HG03460 (cell line): ENCODE measurements around the gene TMEM132A.
"Not testable (repeated sequence)": the region's sequence is repeated elsewhere in the genome, so short reads cannot be mapped to it uniquely, and the experiment has no call there.

ENCODE experiments used
- ATAC-seq: cut with Tn5 transposase; IDR thresholded peaks from one replicate; pipeline ENCODE4 v1.9.1; 2021; ENCODE audit not compliant: unreplicated experiment

The TMEM132A gene

GRCh38 chr11:60902625-60903024 is 21.6 kb upstream of the TMEM132A start:
- no peak for ATAC-seq

DNA sequence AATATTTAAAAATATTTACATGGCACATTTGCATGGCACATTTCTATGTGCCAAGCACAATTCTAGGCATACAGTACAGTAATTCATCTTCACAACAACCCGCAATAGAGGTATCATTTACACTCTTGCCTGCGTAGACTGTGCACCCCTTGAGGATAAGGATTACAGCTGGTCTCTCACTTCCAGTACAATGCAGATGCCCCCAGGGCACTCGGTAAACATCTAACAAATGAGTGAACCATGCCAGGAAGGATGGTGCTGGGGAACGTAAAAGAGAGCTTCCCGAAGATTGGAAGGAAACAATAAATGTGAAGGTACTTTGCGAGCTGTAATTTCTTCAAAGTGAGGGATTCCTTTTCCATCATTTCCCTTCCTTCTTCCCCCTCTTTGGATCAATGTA is 19.2 kb upstream of the TMEM132A start:
- no peak for ATAC-seq

- no peak for ATAC-seq
These were observed 18.6 kb upstream of the TMEM132A start for GRCh38 chr11:60905551-60906113.

DNA sequence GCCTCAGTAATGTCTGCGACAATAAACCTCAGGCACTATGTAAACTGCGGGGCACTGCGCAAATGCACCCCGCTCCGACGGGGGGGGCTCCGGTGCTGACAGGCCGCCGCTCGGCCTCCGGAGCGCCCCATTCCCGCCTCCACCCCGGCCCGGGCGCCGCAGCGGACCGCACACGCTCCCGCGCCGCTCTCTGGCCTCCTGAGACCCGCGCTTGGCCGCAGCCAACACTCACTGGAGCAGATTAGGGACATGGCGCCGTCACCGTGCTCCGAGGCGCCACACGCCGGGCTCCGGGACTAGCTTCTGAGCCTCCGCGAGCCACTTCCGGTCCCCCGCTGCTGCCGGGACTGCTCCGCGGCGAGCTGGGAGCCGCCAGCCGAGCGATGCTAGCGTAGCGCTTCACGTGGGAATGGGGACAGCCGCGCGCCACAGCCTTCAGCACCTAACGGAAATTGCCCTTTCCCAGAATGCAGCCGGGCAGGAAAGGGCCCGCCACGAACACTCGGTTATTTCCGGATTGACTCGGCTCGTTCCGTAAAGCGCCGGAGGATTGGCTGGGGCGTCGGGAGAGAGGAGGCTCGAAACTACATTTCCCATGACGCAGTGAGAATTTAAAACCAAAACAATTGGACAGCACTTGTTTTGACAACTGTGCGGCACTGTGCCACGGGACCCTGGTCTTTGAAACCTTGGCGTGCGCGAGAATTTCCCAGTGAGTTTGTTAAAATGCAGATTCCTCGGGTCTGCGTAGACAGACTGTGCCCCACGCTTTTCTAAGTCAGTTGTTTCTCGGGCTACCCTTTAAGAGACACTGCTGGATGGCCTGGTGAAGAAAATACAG is 17.9 kb upstream of the TMEM132A start, which contains the start of gene PRPF19:
Gene PRPF19 (minus strand): TSS at position 454 of the 841 bp plus-strand sequence. CDS start 203 bp downstream, at position 251.
- ATAC-seq = peak; percentile 67

- no peak for ATAC-seq
These were observed 15.5 kb upstream of the TMEM132A start for GRCh38 chr11:60908803-60909202.

DNA sequence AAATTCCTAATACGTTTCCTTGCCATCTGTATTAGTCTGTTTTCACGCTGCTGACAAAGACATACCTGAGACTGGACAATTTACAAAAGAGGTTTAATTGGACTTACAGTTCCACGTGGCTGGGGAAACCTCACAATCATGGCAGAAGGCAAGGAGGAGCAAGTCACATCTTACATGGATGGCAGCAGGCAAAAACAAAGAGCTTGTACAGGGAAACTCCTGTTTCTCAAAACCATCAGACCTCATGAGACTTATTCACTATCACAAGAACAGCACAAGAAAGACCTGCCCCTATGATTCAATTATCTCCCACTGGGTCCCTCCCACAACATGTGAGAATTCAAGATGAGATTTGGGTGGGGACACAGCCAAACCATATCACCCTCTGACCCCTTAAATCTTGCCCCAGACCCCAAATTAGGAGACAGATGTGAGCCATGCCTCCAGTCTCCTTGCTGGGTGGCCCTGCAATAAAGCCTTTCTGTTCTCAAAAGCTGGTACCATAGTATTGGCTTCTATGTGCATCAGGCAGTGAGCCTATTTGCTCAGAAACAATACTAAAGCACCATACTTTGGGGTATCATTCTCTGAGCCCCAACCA is 14.5 kb upstream of the TMEM132A start:
- ATAC-seq = not testable (repeated sequence)

- ATAC-seq = peak; percentile 32
These were observed 14.0 kb upstream of the TMEM132A start for GRCh38 chr11:60910281-60910687.

GRCh38 chr11:60910711-60911380 is 13.4 kb upstream of the TMEM132A start:
- no peak for ATAC-seq

DNA sequence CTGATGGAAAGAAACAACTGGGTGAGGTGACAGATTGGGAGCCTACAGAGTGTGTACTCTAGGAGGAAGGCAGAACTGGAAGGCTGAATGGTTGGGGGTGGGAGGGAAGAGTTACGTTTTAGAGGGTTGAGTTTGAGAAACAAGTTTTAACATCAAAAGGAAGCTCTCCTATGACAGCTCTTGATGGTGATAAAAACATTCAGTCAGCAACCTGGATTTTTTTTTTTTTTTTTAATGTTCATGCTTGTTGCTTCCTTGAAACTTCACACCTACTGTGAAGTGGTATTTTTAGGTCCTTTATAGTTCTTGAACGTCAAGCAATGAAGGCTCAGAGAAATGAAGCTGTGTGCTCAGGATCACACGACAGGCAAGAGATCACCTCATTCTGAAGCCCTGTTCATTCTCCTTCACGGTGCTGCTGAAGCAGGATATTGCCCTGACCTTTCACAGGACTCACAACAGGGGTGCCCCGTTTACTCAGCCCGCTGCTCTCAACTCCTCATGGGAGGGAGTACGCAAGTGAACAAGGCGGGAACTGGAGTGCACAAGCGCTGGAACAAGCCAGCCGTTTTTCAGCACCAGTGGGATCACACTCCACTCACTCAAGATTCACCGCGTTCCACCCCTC is 11.9 kb upstream of the TMEM132A start:
- no peak for ATAC-seq

DNA sequence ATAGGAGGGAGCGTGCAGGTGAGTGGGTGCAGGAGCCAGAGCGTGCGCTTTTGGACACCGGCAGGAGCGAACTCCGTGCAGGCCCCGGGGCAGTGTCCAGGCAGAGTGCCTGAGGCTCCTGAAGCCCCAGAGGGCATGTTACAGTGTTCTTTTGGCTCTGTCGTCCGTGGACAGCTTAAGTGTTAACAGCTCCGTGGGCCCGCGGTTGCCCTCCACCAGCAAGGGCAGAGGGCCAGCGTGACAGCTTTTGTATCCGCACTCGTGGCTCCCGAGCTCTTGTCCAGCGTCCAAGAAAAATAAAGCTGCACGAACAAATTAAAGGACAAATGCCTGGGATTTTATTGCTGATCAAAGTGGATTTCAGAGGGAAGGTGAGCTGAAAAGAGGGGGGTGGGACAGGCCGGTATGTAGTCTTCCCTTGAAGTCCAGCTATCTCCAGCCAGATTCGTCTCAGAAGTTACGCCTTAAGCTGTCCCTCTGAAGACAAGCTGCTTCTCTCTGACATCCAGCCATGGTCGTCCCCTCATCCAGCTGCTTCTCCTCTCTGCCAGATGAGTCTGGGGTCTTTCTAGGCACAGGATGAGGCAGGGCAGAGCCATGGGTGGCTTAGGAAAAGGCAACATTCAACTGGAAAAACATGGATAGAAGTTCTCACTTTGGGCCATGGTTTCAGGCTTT is 11.3 kb upstream of the TMEM132A start:
- ATAC-seq = no peak

DNA sequence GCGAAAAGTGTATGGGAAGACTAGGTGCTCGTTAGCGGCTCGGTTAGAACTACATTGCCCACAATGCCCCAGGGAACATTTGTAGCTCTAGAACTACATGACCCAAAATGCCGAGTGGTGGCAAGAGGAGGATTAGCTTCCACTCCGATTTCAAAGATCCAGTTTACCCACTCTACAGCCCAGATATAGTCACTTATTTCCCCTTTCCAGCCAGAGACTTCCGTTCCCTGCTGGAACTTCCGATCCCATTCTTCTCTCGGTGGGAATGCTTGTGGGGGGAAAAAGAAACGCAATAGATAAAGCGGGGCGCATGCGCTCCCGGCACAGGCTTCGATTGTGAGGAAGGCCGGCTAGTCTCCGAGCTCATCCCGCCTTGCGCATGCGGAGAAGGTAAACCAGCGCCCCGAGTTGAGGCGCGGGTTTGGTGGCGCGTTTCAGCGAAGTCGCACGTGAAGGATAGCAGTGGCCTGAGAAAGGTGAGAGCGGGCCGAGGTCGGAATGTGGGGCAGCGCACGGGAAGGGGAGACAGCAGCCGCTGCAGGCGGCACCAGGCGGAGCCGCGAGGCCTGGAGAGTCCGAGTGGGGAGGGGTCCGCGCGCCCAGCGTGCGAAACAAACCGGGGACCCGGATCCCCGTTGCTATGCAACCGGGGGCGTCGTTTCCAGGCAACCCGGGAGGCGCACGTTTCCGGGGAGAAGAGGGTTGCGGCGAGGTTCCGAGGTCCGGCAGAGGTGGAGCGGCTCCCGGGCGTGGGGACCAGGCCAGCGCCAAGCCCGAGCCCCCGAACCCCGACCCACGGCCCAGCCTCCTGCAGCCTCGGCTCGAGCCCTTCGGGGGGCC is 10.2 kb upstream of the TMEM132A start, which contains the start of gene TMEM109:
Gene TMEM109 (plus strand): TSS at position 366 of the 840 bp plus-strand sequence. CDS start 5,536 bp downstream, outside the sequence.
- peak; percentile 38 for ATAC-seq

GRCh38 chr11:60914633-60915247 is 9.5 kb upstream of the TMEM132A start:
- peak; percentile 1 for ATAC-seq

DNA sequence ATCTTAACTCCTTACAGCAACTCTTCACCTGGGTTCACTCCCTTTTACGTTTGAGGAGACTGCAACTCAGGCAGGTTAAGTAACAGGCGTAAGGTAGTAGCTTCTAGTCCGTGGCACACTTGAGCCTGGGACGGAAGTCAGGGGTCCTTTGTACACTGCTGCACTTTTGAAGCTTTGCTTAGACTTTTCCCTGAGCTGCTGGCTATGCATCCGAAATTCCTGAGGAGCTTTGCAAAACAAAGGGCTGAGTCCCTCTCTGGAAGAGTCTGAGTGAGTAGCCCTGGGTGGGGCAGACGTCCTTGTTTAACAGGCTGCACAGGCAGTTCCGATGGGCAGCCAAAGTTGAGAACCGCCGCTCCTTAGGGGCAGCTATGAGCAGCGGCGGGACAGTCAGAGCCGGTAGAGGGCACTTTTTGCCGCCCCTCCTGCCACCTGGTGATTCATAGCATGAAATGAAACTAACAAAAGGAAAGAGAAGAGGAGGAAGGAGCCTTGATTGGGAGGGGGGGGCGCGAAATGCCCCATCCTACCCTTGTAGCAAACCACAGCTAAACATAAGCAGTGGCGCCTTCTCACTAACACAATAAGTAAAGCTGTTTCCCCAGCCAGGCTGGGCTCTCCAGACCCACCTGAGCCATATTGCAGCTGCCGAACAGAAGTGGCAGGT is 8.9 kb upstream of the TMEM132A start:
- peak; percentile 58 for ATAC-seq

DNA sequence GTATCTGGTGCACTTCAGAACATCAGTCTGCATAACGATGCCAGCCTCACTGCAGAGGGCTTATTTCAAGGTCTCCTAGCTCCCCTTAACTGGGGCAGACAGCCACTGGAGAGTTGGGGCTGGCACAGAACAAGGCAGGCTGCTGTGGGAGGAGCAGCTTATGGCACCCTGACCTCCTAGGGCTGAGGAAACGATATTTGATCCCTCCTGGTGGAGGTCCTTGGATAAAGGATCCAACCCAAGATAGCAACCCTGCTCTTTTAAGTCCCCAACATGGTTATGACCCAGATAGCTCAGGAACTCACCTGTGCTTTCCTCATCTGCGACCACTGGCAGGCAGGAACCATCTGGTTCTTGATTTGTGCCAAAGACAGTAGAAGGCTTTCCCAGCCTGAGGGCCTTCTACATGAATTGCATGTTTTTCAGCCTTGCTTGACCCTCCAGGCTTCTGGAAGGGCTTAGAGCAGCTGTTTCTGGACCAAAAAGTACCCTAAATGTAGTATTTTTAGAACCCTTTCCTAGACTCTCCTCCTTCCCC is 7.5 kb upstream of the TMEM132A start:
- no peak for ATAC-seq

DNA sequence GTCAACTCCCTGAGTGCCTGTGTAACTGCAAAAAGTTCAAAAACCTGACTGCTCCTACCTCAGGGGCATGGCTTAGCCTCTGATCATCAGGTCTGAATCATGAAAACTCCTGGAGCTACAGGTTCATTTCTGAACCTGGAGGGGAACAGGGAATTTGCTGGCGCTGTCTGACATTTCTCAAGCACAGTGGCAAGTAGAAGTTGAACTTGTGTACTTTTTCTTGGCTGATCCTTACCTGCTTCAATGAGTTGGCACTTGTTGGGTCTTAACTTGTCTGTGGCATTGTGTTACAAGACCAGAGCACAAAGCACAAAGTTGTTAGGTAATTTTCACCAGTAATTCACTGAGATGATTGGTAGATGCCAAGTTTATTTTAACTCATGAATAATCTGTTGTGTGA is 7.0 kb upstream of the TMEM132A start:
- no peak for ATAC-seq

GRCh38 chr11:60918251-60918938 is 5.9 kb upstream of the TMEM132A start:
- ATAC-seq = no peak

- ATAC-seq = no peak
These were observed 5.4 kb upstream of the TMEM132A start for GRCh38 chr11:60918939-60919265.

DNA sequence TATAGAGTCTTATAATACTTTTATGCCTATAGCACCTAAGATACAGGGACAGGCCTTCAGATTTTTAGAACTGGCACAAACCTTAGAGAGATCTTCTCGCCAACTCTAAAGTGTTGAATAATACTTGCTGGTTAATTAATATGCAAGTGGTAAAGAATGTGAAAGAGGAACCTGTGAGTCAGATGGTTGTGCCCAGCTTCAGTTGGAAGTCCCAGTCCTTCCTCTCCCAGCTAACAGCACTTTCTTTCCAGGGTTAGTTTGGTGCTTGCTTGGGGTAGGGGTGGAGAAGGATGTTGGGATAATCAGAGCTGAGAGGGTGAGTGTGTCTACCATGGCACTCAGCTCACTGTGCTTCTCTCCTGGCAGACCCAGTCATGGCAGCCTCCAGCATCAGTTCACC is 4.9 kb upstream of the TMEM132A start:
- ATAC-seq = no peak
